Smooth muscle cell (in vitro differentiated cells): ENCODE data around the gene DBH. TPM values are rescaled to one million over a fixed set of nuclear protein-coding genes. Genes with fewer than 3 reads are reported as not detected.

Experiments used
- DNase-seq: peaks from one replicate; lab custom pipeline; 2025; ENCODE audit not compliant: unreplicated experiment; lab: John Stamatoyannopoulos, UW
- H2AFZ ChIP-seq: fragments of 200-600 bp; sonication (generic); 2 replicates; pipeline ENCODE4 v1.6.0; 2016; ENCODE audit warnings: antibody characterized with exemption, low read depth, mild to moderate bottlenecking
- H3F3A ChIP-seq: fragments of 200-600 bp; sonication (generic); 2 replicates; pipeline ENCODE4 v1.6.0; 2017; ENCODE audit warnings: antibody characterized with exemption, low read depth
- H3K27ac ChIP-seq: fragments of 200-600 bp; sonication (generic); 2 replicates; pipeline ENCODE4 v1.5.1; 2016; ENCODE audit warnings: low read depth, mild to moderate bottlenecking
- H3K27me3 ChIP-seq: fragments of 200-600 bp; sonication (generic); 2 replicates; pipeline ENCODE4 v1.6.1; 2016; ENCODE audit warnings: low read depth, mild to moderate bottlenecking
- H3K36me3 ChIP-seq: fragments of 200-600 bp; sonication (generic); 2 replicates; pipeline ENCODE4 v1.5.1; 2016; ENCODE audit warnings: low read depth
- H3K4me1 ChIP-seq: fragments of 200-600 bp; sonication (generic); 2 replicates; pipeline ENCODE4 v1.5.1; 2016; ENCODE audit warnings: low read depth
- H3K4me2 ChIP-seq: fragments of 200-600 bp; sonication (generic); 2 replicates; pipeline ENCODE4 v1.6.0; 2016; ENCODE audit warnings: mild to moderate bottlenecking
- H3K4me3 ChIP-seq: fragments of 200-600 bp; sonication (generic); 2 replicates; pipeline ENCODE4 v1.5.1; 2016; ENCODE audit warnings: mild to moderate bottlenecking
- H3K79me2 ChIP-seq: fragments of 200-600 bp; sonication (generic); 2 replicates; pipeline ENCODE4 v1.6.0; 2016; ENCODE audit warnings: low read depth, mild to moderate bottlenecking
- H3K9ac ChIP-seq: fragments of 200-600 bp; sonication (generic); 2 replicates; pipeline ENCODE4 v1.6.0; 2016; ENCODE audit warnings: low read depth
- H3K9me3 ChIP-seq: fragments of 200-600 bp; sonication (generic); replicated peaks from 2 replicates; pipeline ENCODE4 v1.5.1; 2016; ENCODE audit warnings: low read depth
- H4K20me1 ChIP-seq: fragments of 200-600 bp; sonication (generic); 2 replicates; pipeline ENCODE4 v1.6.0; 2016; ENCODE audit warnings: low read depth
- CTCF ChIP-seq: fragments of 200-600 bp; sonication (generic); IDR thresholded peaks from 2 replicates; pipeline ENCODE4 v1.5.1; 2017; ENCODE audit warnings: borderline replicate concordance, mild to moderate bottlenecking, antibody characterized with exemption; ENCODE audit not compliant: insufficient read depth, poor library complexity, severe bottlenecking
- WGBS: methylation state at CpG from one replicate; pipeline ENCODE4 v1.1.7; 2016; ENCODE audit warnings: low lambda C conversion rate; 5-methylcytosine and 5-hydroxymethylcytosine counted together
- polyA plus RNA-seq: library from polyadenylated mRNA; unstranded; fragments of >200 nt; fragmentation: Nextera tagmentation; extraction: Ambion mirVana; gene quantifications from 2 replicates; pipeline ENCODE4 v1.2.1, GENCODE V29; 2016
- total RNA-seq: library from RNA; depleted of rRNA; stranded (reverse); fragments of >200 nt; gene quantifications from 2 replicates; pipeline ENCODE4 v1.2.3, GENCODE V29; 2014

DBH gene
- total and polyA plus RNA-seq, 2 experiments from 2014 or later: 0.22 TPM; not detected in 1

- no peak overlapping the region for H2AFZ ChIP-seq
- H4K20me1 ChIP-seq: no peaks in the 10 kb centered on the region
- no peaks in the 10 kb centered on the region for H3K9me3 ChIP-seq
- no peaks in the 10 kb centered on the region for H3K79me2 ChIP-seq
- no peak overlapping the region for H3K9ac ChIP-seq
- no peak overlapping the region for H3K4me2 ChIP-seq
- H3K4me3 ChIP-seq: no peak overlapping the region
- no peaks in the 10 kb centered on the region for H3K27me3 ChIP-seq
- TF ChIP-seq CTCF: no peak
- DNase-seq: no peak
- H3F3A ChIP-seq: no peaks in the 10 kb centered on the region
- WGBS: 91% methylated on average over 25 of the region's 25 CpGs
- no peaks in the 10 kb centered on the region for H3K4me1 ChIP-seq
- H3K27ac ChIP-seq: no peak overlapping the region
- H3K36me3 ChIP-seq: no peaks in the 10 kb centered on the region
Measured at GRCh38 chr9:133647765-133648469, 11.8 kb downstream of the DBH start.

GRCh38 chr9:133649194-133649593 lies 13.0 kb downstream of the DBH start:
- Histone ChIP-seq H3K9me3 (no peaks in the 10 kb centered on the region), H3F3A (no peaks in the 10 kb centered on the region), H3K27ac (no peak overlapping the region), H3K4me2 (no peak overlapping the region), H2AFZ (no peak overlapping the region), H3K9ac (no peak overlapping the region), H3K4me3 (no peak overlapping the region), H3K79me2 (no peaks in the 10 kb centered on the region), H3K36me3 (no peaks in the 10 kb centered on the region), H4K20me1 (no peaks in the 10 kb centered on the region), H3K27me3 (no peaks in the 10 kb centered on the region), H3K4me1 (no peaks in the 10 kb centered on the region)
- DNase-seq: no peak
- no peak for TF ChIP-seq CTCF
- 94% methylated on average over 7 of the region's 7 CpGs for WGBS

GRCh38 chr9:133650026-133650425 lies 13.9 kb downstream of the DBH start:
- Histone ChIP-seq H3K27me3 (no peaks in the 10 kb centered on the region), H3K4me2 (no peak overlapping the region), H3K4me3 (no peak overlapping the region), H3K36me3 (no peaks in the 10 kb centered on the region), H3K27ac (no peak overlapping the region), H2AFZ (no peak overlapping the region), H3F3A (no peaks in the 10 kb centered on the region), H3K9me3 (no peaks in the 10 kb centered on the region), H4K20me1 (no peaks in the 10 kb centered on the region), H3K4me1 (no peaks in the 10 kb centered on the region), H3K9ac (no peak overlapping the region), H3K79me2 (no peaks in the 10 kb centered on the region)
- 93% methylated on average over 12 of the region's 12 CpGs for WGBS
- no peak for DNase-seq
- TF ChIP-seq CTCF: no peak

- H3K36me3 ChIP-seq: no peaks in the 10 kb centered on the region
- no peaks in the 10 kb centered on the region for H3K27me3 ChIP-seq
- no peaks in the 10 kb centered on the region for H3K79me2 ChIP-seq
- H2AFZ ChIP-seq: no peak overlapping the region
- H3K4me1 ChIP-seq: peaks cover 3% of the 10 kb centered on the region
- H3K9me3 ChIP-seq: no peaks in the 10 kb centered on the region
- 84% methylated on average over 9 of the region's 9 CpGs for WGBS
- no peaks in the 10 kb centered on the region for H3F3A ChIP-seq
- TF ChIP-seq CTCF: no peak
- no peak overlapping the region for H3K4me2 ChIP-seq
- DNase-seq: no peak
- H4K20me1 ChIP-seq: no peaks in the 10 kb centered on the region
- H3K27ac ChIP-seq: no peak overlapping the region
- no peak overlapping the region for H3K9ac ChIP-seq
- no peak overlapping the region for H3K4me3 ChIP-seq
Measured at GRCh38 chr9:133653638-133654037, 17.5 kb downstream of the DBH start.
